ENCODE data around the gene LRP2BP.
"Not testable (repeated sequence)": the region's sequence is repeated elsewhere in the genome, so short reads cannot be mapped to it uniquely, and the experiment has no call there.

LRP2BP gene

DNA sequence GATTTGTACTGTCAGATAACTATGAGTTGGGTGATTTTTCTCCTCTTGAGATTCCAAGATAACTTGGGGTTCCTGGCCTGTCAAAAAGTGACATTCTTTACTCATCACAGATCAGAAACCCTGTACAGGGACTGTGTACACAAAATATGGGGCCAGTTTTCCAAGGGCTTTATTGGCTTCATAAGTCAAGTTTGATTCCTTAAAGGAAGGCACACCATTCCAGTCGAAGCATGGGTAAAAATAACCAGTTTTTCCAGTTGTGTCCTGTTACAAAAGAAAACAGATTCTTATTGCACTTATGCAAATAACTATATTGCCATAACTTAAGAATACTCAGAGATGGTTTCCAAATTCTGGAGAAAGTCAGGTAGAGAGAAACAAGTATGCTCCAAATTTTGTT, 70.0 kb downstream of the LRP2BP start:
- DNase-seq (ENCODE audit: low spot score), result not testable (repeated sequence)

DNA sequence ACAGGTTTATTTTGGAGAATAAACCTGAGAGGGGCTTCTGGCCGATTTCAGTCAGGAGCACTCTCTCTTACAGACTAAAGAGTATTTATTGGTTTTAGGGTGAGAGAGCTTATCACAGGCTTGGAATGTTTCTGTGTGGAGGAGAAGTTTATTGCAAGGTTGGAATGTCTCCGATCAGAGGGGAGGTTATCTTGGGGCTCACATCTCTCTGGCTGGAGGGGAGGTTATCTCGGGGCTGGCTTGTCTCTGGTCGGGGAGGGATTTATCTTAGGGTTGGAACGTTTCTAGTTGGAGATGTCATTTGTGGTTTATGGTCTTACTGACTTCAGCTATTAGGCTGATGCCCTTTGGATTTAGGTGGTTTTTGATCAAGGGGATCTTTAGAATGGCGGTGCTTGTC, 71.4 kb downstream of the LRP2BP start:
- DNase-seq (ENCODE audit: low spot score), result not testable (repeated sequence)

DNA sequence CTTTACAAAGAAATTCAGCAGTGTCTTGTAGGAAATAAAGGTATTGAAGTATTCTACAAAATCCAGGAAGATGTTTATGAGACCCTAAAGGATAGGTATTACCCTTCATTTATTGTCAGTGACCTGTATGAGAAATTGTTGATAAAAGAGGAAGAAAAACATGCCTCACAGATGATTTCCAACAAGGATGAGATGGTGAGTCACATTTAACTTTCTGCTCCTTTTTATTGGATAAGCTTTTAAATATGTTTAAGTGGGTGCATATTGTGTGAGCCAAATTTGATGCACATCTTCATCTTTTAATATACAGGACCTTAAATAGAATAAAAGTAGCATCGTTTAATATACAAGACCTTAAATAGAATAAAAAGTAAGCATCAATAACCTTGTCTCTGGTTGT, 72.1 kb downstream of the LRP2BP start:
- no peak for DNase-seq (ENCODE audit: low spot score)

DNA sequence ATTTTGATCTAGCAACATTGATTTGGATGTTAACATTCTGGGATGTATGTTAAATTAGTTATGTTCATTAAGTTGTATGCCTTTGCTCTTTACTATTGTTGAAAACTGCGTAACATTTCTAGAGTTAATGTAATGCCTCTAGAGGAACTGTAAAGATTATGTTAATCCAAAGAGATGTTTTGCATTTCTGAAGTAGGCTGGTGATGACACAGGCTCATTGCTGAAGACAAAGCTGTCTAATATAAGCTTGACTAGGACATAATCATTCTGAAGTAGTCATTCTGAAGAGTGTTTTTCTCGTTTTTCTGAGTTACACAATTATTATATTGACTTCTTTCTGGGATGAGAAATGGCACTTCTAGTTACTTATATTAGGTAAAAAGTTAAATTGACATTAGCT, 72.9 kb downstream of the LRP2BP start:
- DNase-seq (ENCODE audit: low spot score), result no peak

DNA sequence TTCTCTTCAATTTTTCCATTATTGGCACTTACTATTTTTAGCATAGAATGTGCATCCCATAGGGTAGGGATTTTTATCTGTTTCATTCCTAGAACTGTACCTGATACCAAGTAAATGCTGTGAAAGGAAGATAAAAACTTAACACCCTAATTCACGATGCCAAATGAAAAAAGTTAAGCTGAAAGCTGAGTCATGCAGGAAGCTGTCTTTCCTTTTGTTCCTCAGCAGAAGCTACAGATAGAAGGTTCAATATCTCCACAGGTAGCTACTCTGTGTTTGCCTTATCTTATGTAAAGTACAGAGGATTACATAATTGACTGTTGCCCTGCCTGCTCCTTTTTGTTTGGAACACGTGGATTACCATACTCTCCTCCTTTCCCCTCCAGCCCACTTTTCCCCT, 77.0 kb downstream of the LRP2BP start:
- DNase-seq (ENCODE audit: low spot score), result no peak

DNA sequence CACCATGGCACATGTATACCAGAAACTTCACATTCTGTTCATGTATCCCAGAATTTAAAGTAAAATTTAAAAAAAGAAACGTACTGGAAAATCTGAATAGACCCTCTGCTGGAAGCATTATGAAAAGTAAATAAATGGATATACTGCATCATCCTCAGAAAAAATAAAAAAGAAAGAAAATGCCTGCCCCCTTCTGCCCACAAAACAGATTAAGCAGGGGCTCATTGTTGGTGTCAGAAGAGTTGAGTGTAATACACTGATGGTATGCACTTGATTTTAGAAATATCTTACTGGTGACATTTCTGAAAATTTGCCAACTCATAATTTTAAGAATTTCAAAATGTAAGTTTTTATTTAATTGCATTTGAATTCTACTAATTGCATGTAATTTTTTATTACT, 77.8 kb downstream of the LRP2BP start:
- DNase-seq (ENCODE audit: low spot score), result no peak

DNA sequence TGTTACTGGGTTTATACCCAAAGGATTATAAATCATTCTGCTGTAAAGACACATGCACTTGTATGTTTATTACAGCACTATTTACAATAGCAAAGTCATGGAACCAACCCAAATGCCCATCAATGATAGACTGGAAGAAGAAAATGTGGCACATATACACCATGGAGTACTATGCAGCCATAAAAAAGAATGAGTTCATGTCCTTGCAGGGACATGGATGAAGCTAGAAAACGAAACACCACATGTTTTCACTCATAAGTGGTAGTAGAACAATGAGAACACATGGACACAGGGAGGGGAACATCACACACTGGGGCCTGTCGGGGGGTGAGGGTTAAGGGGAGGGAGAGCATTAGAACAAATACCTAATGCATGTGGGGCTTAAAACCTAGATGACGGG, 78.3 kb downstream of the LRP2BP start:
- DNase-seq (ENCODE audit: low spot score), result not testable (repeated sequence)

Measured in ecto neural progenitor cell (in vitro differentiated cells).